GM18951 (cell line): ENCODE results near the gene SLC15A4.

Source experiments
- POLR2A ChIP-seq: IDR thresholded peaks from 4 replicates; pipeline ENCODE4 v1.6.1; 2011; ENCODE audit warnings: mild to moderate bottlenecking; ENCODE audit not compliant: insufficient read length, insufficient read depth; ENCODE audit errors: extremely low read depth
- in situ Hi-C: fragments of 300-500 bp; cut with MboI; formaldehyde crosslinking; loops from one replicate; pipeline ENCODE4 v1.12.0; 2022; ENCODE audit warnings: low sequenced_read_pairs, mixed read lengths, inconsistent platforms; ENCODE audit not compliant: unreplicated experiment

SLC15A4 gene

DNA sequence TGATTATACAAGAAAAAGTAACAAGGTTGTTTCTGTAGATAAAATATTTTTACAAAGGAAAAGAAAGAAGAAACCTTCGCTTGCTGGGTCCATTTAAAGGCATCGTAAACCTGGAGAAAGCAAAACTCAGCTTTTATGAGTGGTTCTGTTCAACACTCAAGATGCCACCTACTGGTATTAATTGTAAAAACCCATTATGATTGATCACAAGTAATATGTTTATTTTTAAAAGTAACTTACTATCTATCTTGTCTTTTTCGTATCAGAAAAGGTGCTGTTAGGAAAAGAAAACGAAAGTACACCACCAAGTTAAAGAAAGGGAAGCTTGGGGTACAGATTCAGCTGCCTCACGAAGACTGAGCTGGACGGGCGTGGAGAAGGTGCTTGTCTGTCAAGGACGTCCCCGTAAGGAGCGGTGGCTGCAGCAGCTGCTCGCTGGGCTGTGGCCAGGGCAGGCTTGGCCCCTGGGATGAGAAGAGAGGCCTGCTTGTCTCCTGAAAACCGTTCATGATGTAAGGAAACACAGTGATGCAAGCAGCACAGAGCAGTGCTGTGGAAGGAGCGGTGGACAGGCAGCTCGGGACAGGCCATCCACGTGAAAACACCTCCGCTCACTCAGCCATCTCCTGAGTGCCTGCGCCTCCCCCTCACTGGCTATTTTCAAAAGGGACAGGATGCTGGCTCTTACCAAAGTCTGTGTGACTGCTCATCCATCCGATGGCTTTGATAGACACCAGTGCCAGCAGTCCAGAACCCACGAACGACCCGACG is 25.0 kb downstream of the SLC15A4 start:
- TF ChIP-seq POLR2A: no peak
- in situ Hi-C loops: no loop called here

DNA sequence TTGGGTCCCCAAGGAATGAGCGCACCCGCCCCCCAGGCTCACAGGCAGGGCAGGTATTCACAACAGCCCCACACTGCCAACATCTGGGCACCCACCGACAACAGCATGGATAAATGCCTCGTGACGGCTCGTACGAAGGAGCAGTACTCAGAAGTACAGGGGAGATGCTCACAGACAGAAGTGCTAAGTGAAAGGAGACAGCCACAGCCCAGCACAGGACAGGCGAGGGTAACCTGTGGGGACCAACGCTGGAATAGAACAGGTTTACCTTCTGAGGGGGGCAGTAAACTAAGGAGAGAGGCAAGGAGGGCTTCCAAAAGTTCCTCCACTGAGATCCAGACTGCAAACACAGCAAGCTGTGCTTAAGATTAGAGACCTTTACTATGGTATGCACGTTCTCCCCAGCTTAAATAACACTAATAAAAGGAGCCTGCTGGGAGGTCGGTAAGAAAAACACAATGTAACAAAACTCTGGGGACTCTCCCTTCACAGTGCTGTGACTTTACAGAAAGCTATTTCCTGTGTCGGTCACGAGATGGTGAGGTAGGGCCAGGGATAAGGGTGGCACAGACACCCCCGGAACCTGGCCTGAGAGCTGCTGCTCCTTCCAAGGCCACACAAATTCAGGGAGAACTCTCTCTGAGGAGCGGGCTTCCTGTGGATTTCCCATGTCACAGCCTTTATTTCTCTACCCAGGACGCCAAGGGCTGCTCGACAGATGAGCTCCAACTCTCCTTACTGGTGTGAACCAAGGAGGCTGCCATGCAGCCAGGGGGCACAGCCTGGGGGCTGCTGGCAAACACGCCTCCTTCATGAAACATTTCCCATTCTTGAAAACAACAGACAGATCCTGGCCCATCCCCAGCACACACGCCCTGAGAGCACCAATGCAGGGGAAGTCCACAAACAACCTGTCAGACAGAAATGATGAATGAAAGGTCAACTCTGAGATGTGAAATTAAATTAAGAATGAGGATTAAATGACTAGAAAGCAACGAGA is 26.3 kb downstream of the SLC15A4 start:
- in situ Hi-C loops: no loop called here
- TF ChIP-seq POLR2A: no peak

DNA sequence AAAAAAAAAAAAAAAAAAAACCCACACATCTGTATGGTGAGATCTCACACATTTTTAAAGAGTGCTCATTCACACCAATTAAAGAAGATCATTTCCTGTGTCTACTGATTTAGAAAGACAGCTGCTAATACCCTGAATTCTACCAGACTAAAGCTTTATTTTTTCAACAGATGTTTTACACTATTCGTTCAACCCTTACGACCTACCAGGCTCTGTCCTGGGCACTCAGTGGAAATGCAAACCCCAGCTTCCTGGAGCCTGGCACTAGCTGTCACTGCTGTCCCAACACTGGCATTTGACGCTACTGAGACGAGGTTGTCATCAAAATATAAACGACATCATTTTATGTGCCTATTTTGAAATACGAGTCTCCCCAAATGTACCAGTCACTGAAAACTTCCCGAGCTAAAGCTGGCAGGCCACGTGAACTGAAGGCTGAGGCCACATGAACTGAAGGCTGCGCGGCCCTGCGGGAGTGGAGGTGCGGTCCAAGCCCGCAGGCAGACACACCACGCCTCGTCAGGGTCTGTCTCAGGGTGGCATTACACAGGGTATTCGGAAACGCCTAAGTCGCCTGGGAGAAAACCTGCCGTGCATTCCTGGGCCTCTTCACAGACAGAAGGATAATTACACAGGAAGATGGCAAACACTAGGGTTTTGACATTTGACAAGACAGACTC is 27.2 kb downstream of the SLC15A4 start:
- TF ChIP-seq POLR2A: no peak
- in situ Hi-C loops: no loop called here

- in situ Hi-C loops: no loop called here
- no peak for TF ChIP-seq POLR2A
Observed at GRCh38 chr12:128795530-128796361, 28.0 kb downstream of the SLC15A4 start.

GRCh38 chr12:128794661-128795529 is 28.9 kb downstream of the SLC15A4 start:
- TF ChIP-seq POLR2A: no peak
- in situ Hi-C loops: no loop called here

GRCh38 chr12:128793701-128794100 is 30.1 kb downstream of the SLC15A4 start:
- no peak for TF ChIP-seq POLR2A
- in situ Hi-C loops: no loop called here

- TF ChIP-seq POLR2A: no peak
- in situ Hi-C loops: no loop called here
Observed at GRCh38 chr12:128792881-128793280, 30.9 kb downstream of the SLC15A4 start.

DNA sequence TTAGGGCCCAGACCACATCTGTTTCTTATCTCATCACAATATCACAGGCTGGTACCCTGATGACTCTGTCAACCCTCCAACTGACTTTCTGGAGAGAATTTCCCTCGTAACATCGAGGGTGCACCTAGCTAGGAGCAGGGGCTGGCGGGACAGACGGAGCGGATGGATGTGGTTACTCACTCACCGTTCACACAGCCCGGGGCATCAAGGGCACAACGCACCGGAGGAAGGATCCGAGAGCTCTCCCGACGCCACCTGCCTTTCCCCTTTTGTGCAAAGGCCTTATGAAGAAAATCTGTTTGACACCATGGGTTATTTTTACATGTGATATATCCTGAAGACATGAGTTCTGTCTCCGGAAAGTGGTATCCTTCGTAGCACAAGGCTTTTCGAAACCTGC is 31.4 kb downstream of the SLC15A4 start:
- in situ Hi-C loops: no loop called here
- TF ChIP-seq POLR2A: no peak

DNA sequence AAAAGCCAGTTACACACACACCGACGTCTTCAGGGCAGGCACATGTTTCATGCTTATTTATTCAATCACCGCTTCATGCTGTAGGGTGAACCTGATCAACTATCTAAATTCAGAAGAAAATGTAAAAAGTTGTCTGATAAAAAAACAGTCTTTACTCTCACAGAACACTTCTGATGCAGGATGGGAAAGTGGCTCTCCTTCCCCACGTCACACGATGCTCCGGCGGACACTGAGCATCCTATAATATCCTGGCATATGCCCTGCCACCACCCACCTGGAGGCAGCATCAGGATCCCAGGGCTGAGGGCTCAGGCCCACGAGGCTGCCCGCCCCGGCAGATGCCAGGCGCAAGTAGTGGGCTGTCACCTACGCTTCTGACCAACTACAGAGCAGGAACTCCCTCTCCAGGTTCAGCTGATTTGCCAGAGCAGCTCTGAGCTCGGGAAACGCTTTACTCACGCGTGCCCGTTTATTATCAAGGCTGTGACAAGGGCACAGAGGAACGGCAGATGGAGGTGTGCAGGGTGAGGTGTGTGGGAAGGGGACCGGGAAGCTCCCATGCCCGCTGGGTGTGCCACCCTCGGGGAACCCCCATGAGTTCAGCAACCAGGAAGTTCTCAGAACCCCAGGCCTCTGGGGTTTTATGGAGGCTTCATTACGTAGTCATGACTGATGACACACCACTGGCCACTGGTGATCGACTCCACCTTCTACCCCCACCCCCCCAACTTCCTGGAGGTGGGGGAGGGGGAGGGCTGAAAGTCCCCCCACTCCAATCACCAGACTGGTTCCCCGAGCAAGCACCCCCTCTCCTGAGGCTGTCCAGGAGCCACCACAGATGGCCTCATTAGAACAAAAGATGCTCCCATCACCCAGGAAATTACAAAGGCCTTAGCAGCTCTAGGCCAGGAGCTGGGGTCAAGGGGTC is 32.1 kb downstream of the SLC15A4 start:
- TF ChIP-seq POLR2A: no peak
- in situ Hi-C loops: no loop called here

DNA sequence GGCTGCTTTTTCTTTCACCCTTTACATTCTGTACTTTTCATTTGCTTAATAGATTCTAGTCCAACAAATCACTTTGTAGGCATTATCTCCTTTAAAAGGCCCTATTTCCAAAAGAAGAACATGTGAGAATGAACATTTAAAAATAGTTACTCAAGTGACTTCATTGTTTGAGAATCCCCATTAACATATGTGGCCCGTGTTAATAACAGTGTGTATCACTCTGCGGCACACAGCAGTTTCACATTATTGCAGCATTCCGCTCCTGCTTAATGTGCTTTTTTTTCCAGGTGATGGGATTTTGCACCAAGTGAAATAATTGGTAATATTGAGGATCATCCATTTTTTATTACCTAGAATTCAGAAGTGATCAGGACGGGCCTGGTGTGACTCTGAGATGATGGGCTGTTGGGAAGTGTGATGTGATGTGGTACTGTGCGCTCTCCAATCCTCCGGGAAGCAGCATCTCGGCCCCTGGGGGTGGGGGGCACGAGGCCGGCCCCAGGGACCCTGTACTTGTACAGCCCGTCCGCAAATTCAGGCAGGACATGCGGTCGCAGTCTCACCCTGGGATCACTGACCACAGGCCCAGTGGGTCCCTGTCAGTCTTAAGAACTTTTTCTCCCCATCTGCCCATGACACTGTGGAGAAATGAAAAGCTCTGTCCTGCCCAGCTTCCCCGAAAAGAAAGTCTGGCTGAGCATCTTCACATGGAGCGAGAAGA is 32.9 kb downstream of the SLC15A4 start:
- in situ Hi-C loops: no loop called here

More for the DNA sequence above, 32.9 kb downstream of the SLC15A4 start:
- TF ChIP-seq POLR2A: no peak
